ENCODE data around the gene MZF1. TPM values are rescaled to one million over a fixed set of nuclear protein-coding genes. Genes with fewer than 3 reads are reported as not detected.

The MZF1 gene
- total and polyA plus RNA-seq, 9 of the 15 experiments (the other 6 are each of a cell fraction or from before 2014, with no cell fraction given): 0.31 to 29.3 (median 11.5) TPM

GRCh38 chr19:58559275-58560006 is 13.7 kb downstream of the MZF1 start (continued):
- TF ChIP-seq, protein P1, sequence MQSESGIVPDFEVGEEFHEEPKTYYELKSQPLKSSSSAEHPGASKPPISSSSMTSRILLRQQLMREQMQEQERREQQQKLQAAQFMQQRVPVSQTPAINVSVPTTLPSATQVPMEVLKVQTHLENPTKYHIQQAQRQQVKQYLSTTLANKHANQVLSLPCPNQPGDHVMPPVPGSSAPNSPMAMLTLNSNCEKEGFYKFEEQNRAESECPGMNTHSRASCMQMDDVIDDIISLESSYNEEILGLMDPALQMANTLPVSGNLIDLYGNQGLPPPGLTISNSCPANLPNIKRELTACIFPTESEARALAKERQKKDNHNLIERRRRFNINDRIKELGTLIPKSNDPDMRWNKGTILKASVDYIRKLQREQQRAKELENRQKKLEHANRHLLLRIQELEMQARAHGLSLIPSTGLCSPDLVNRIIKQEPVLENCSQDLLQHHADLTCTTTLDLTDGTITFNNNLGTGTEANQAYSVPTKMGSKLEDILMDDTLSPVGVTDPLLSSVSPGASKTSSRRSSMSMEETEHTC (IDR thresholded peaks at IDR 0.05): no peak
- TF ChIP-seq MEF2A (IDR thresholded peaks at IDR 0.05; ENCODE audit: control insufficient read depth, low read depth, low read length) (no peak), CBFA2T2 (conservative IDR thresholded peaks at IDR 0.05) (no peak), NR3C1 (CRISPR knock-in tag; IDR thresholded peaks at IDR 0.05) (no peak), TARDBP (IDR thresholded peaks at IDR 0.05) (peak; percentile 61; the same call in 1 of the 2 replicates), PHTF2 (CRISPR knock-in tag; IDR thresholded peaks at IDR 0.05) (no peak), ZNF263 (CRISPR knock-in tag; IDR thresholded peaks at IDR 0.05; ENCODE audit: borderline replicate concordance) (no peak), TAF7 (tag; IDR thresholded peaks at IDR 0.05) (peak; percentile 84), ZNF318 (IDR thresholded peaks at IDR 0.05; ENCODE audit: borderline replicate concordance in 1 of 2, low read depth in 1 of 2) (no peak), NFE2 (IDR thresholded peaks at IDR 0.05; ENCODE audit: low read depth) (no peak), MCM3 (IDR thresholded peaks at IDR 0.05) (no peak), BMI1 (IDR thresholded peaks at IDR 0.05; ENCODE audit: low read length) (no peak), RB1 (IDR thresholded peaks at IDR 0.05; ENCODE audit: low read depth) (no peak), ZBTB9 (CRISPR knock-in tag; IDR thresholded peaks at IDR 0.05) (0 out of 2 replicates have a peak, but pooled peaks have one; percentile 28)

Data from K562 (cell line).